Measurements from ENCODE around the gene CDH4. TPM values are rescaled to one million over a fixed set of nuclear protein-coding genes. Genes with fewer than 3 reads are reported as not detected.

The CDH4 gene
- total and polyA plus RNA-seq, 2 of the 13 experiments (the other 11 are each of a cell fraction or from before 2014, with no cell fraction given), result not detected

GRCh38 chr20:61253264-61253639 lies 1.2 kb downstream of the CDH4 start (continued):
- TF ChIP-seq ZMAT3 (CRISPR knock-in tag; conservative IDR thresholded peaks at IDR 0.05), result no peak
- no peak for TF ChIP-seq ZNF713 (CRISPR knock-in tag; IDR thresholded peaks at IDR 0.05)

- ChIA-PET CTCF (ENCODE audit: low intra/inter-chr PET ratio, low total read pairs) (no interaction called here), POLR2A (no interaction called here)
- peak; percentile 14; the same call in 2 of the 3 replicates for ATAC-seq
- no peak overlapping the region for H3K9ac ChIP-seq (ENCODE audit: insufficient read depth, low read depth, low read length)
- H3K27me3 ChIP-seq (ENCODE audit: control insufficient read depth in 1 of 2, insufficient read depth in 2 of 2, low read length in 2 of 2), result peaks cover 14 to 63% of the 10 kb centered on the region in 2 experiments
- H3K9me3 ChIP-seq (ENCODE audit: low read length), result no peaks in the 10 kb centered on the region
- in situ Hi-C loops (cut with HindIII; ENCODE audit: extremely low pct_ligation_motif_present, low pct_unique_long_range_greater_than_20kb), result no loop called here
- no peaks in the 10 kb centered on the region for H3K4me1 ChIP-seq (ENCODE audit: insufficient read depth, low read length)
- H2AFZ ChIP-seq (ENCODE audit: low read length), result no peak overlapping the region
- no peak overlapping the region for H3K4me2 ChIP-seq (ENCODE audit: low read depth, low read length)
- FAIRE-seq, result no peak
- H3K36me3 ChIP-seq (replicated peaks in 1 of 2; ENCODE audit: control insufficient read depth in 1 of 2, insufficient read depth in 2 of 2, low read length in 2 of 2), result no peaks in the 10 kb centered on the region
- BruUV-seq (replicated peaks), result no TSS peak
- H3K4me3 ChIP-seq (replicated peaks in 1 of 3; ENCODE audit: insufficient read depth in 1 of 3, low read depth in 2 of 3, low read length in 3 of 3), result no peak overlapping the region
- no peaks in the 10 kb centered on the region for H3K79me2 ChIP-seq (ENCODE audit: insufficient read depth, low read length)
- DNase-seq (ENCODE audit: low spot score), result no peak
- no peak overlapping the region for H3K27ac ChIP-seq (ENCODE audit: extremely low read length, insufficient read depth, low read length)
- 33% methylated on average over 43 of the region's 62 CpGs for WGBS (ENCODE audit: low lambda C conversion rate)
- no peaks in the 10 kb centered on the region; the same call in 1 of the 2 replicates for H4K20me1 ChIP-seq (ENCODE audit: insufficient read depth, low read length)
- intact Hi-C loops (cut with micrococcal nuclease; ENCODE audit: unreplicated experiment), result no loop called here
- TF ChIP-seq ZNF281 (CRISPR knock-in tag; IDR thresholded peaks at IDR 0.05; ENCODE audit: borderline replicate concordance) (no peak), THAP9 (CRISPR knock-in tag; IDR thresholded peaks at IDR 0.05; ENCODE audit: borderline replicate concordance) (no peak), NFKBIZ (CRISPR knock-in tag; IDR thresholded peaks at IDR 0.05) (no peak), ELK4 (CRISPR knock-in tag; IDR thresholded peaks at IDR 0.05; ENCODE audit: borderline replicate concordance) (no peak), ZNF687 (CRISPR knock-in tag; IDR thresholded peaks at IDR 0.05) (no peak), TFDP1 (CRISPR knock-in tag; IDR thresholded peaks at IDR 0.05; ENCODE audit: borderline replicate concordance) (no peak)
Observed at GRCh38 chr20:61253640-61254511, 1.8 kb downstream of the CDH4 start.

All from HepG2 (cell line).